ENCODE data around the gene LGSN. TPM values are rescaled to one million over a fixed set of nuclear protein-coding genes. Genes with fewer than 3 reads are reported as not detected.

LGSN gene
- total and polyA plus RNA-seq, 2 of the 8 experiments (the other 6 are each of a cell fraction or from before 2014, with no cell fraction given) = 0.08 TPM; not detected in 1

DNA sequence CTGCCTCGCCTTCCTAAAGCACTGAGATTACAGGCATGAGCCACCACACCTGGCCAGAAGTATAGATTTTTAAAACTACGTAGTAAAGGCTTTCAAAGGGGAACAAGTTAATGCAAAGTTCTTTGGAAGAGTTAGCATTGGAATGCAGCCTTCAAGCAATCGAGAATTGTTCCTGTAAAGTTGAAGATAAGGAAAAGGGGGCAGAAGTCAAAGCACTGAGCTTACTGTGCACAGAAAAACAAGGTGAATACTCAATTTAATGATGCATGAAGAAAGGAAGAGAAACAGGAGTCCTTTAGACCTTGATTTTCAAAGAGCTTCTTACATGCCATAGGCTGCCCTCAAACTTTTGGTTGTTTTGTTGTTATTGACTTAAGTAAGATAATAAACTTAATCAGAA lies 29.1 kb upstream of the LGSN start:
- ChIA-PET POLR2A (ENCODE audit: partially characterized antibody) (no interaction called here), CTCF (ENCODE audit: partially characterized antibody) (interaction anchor here (0.5 to 0.6 kb wide), 3 partner anchors 15 to 426 kb away, joined by 3 to 5 read pairs (median 3); no protein-coding TSS in a partner anchor)
- Histone ChIP-seq H2BK20ac (ENCODE audit: low read length) (no peak overlapping the region), H3K27ac (ENCODE audit: low read depth, low read length) (no peak overlapping the region), H2BK5ac (ENCODE audit: low read depth, low read length) (no peak overlapping the region), H3K36me3 (ENCODE audit: control insufficient read depth in 2 of 4, insufficient read depth in 4 of 4, low read length in 3 of 4) (no peaks in the 10 kb centered on the region), H3K14ac (ENCODE audit: insufficient read length) (no peak overlapping the region), H3K79me2 (ENCODE audit: control insufficient read depth in 1 of 2, insufficient read depth in 2 of 2, low read length in 2 of 2) (no peaks in the 10 kb centered on the region), H3K4me3 (ENCODE audit: extremely low read depth in 1 of 4, insufficient read depth in 2 of 4, low read depth in 3 of 4, low read length in 4 of 4) (no peak overlapping the region), H2AFZ (ENCODE audit: low read length) (no peak overlapping the region; the same call in 1 of the 2 replicates), H3K23me2 (ENCODE audit: low read depth, low read length) (no peaks in the 10 kb centered on the region; the same call in 1 of the 2 replicates), H3K18ac (ENCODE audit: extremely low read depth, low read length) (no peak overlapping the region), H4K8ac (ENCODE audit: extremely low read depth, insufficient read depth, low read length) (no peak overlapping the region), H4K91ac (replicated peaks; ENCODE audit: insufficient read length, low read length) (no peak overlapping the region), H4K20me1 (replicated peaks in 1 of 2; ENCODE audit: control insufficient read depth in 1 of 2, insufficient read depth in 2 of 2, low read length in 2 of 2) (no peaks in the 10 kb centered on the region), H3K23ac (ENCODE audit: insufficient read length) (no peak overlapping the region), H4K5ac (ENCODE audit: insufficient read length, low read depth, low read length) (no peak overlapping the region), H2BK15ac (ENCODE audit: low read length) (no peak overlapping the region), H3K9ac (replicated peaks in 1 of 4; ENCODE audit: extremely low read depth in 1 of 4, low read depth in 3 of 4, low read length in 3 of 4) (no peak overlapping the region), H3K4ac (replicated peaks; ENCODE audit: insufficient read length, low read depth, low read length) (no peak overlapping the region), H3K4me2 (ENCODE audit: insufficient read depth in 1 of 2, low read depth in 2 of 2, low read length in 2 of 2) (no peak overlapping the region), H2BK12ac (ENCODE audit: low read depth, low read length) (no peak overlapping the region), H2BK120ac (replicated peaks; ENCODE audit: low read depth, low read length) (no peak overlapping the region), H3K9me3 (ENCODE audit: insufficient read depth in 2 of 2, low read depth in 1 of 2, low read length in 1 of 2) (no peaks in the 10 kb centered on the region), H3K4me1 (replicated peaks in 1 of 4; ENCODE audit: control insufficient read depth in 3 of 4, insufficient read depth in 4 of 4, low read length in 3 of 4) (no peaks in the 10 kb centered on the region), H3K79me1 (ENCODE audit: low read depth, low read length) (no peaks in the 10 kb centered on the region), H3K27me3 (replicated peaks in 1 of 4; ENCODE audit: control insufficient read depth in 3 of 4, extremely low read depth in 1 of 4, insufficient read depth in 3 of 4, low read length in 3 of 4) (no peaks in the 10 kb centered on the region), H3K56ac (replicated peaks; ENCODE audit: insufficient read length, low read depth, low read length) (no peak overlapping the region), H2AK5ac (ENCODE audit: low read depth, low read length) (no peak overlapping the region)
- DNase-seq (ENCODE audit: low read depth in 1 of 2, low spot score in 2 of 2) (no peak), FAIRE-seq (no peak)
- 88% methylated on average over 3 of the region's 3 CpGs; no CpG with 5 or more reads in 1 of the 2 experiments for WGBS, 2 experiments (ENCODE audit: extremely low coverage in 1 of 2, insufficient coverage in 1 of 2, insufficient read length in 1 of 2, insufficient replicate concordance in 2 of 2, low coverage in 1 of 2, low lambda C conversion rate in 2 of 2, missing lambda C conversion rate in 1 of 2)
- TF ChIP-seq CHD1 (IDR thresholded peaks at IDR 0.05; ENCODE audit: low read depth, low read length) (no peak), YY1 (IDR thresholded peaks at IDR 0.05; ENCODE audit: low read depth, low read length) (no peak), SIX5 (IDR thresholded peaks at IDR 0.05; ENCODE audit: low read depth, low read length) (no peak), HDAC2 (IDR thresholded peaks at IDR 0.05; ENCODE audit: borderline replicate concordance in 1 of 2, low read depth in 2 of 2, low read length in 2 of 2) (no peak), POLR2A (IDR thresholded peaks at IDR 0.05; ENCODE audit: control extremely low read depth in 1 of 2, low read depth in 2 of 2, low read length in 2 of 2) (no peak), NANOG (IDR thresholded peaks at IDR 0.05; ENCODE audit: insufficient read depth, low read depth, low read length, poor library complexity, severe bottlenecking) (no peak), BCL11A (IDR thresholded peaks at IDR 0.05; ENCODE audit: low read depth in 2 of 2, low read length in 2 of 2) (no peak), SAP30 (IDR thresholded peaks at IDR 0.05; ENCODE audit: insufficient read depth, insufficient replicate concordance, low read length) (no peak), JUND (IDR thresholded peaks at IDR 0.05; ENCODE audit: low read length) (no peak), TBP (IDR thresholded peaks at IDR 0.05; ENCODE audit: low read depth, low read length) (no peak), CBX8 (IDR thresholded peaks at IDR 0.05; ENCODE audit: borderline replicate concordance, low read depth, low read length) (no peak)
- TF ChIP-seq, protein P1, sequence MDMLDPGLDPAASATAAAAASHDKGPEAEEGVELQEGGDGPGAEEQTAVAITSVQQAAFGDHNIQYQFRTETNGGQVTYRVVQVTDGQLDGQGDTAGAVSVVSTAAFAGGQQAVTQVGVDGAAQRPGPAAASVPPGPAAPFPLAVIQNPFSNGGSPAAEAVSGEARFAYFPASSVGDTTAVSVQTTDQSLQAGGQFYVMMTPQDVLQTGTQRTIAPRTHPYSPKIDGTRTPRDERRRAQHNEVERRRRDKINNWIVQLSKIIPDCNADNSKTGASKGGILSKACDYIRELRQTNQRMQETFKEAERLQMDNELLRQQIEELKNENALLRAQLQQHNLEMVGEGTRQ (IDR thresholded peaks at IDR 0.05; ENCODE audit: low read length) = no peak

Measured in H1 (cell line).